NCI-H2107 (cell line): ENCODE results near the gene DNAH10.

Source experiments
- DNase-seq: peaks from one replicate; lab custom pipeline; 2025; lab: John Stamatoyannopoulos, UW

DNAH10 gene

DNA sequence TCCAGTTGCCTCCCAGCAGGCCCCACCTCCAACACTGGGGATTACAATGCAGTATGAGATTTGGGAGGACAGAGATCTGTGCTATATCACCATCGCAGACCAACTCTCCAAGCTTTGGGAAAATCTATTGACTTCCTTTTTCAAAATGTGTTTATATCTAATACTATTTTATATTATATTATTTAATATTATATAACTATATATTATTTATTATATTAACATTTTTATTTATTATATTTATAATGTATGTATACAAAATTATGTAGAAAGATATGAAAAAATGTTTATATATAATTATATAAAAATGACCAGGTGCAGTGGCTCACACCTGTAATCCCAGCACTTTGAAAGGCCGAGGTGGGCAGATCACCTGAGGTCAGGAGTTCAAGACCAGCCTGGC lies 36.4 kb downstream of the DNAH10 start:
- no peak for DNase-seq

DNA sequence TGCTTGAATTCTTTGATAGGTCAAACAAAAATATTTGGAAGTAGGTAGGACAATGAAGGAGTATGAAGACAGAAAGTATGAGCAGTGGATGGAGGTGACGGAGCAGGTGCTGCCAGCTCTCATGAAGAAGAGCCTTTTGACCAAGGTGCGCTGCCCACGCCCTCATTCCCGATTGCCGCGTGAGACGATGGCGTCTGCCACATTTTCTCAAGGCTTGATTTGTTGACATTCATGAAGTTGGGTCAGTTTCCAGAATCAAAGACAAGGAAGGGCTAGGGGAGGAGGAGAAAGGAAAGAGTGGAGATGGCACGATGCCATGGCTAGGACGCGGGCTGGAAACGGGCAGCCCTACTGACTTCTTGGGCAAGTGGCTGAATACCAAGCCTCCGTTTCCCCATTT lies 37.1 kb downstream of the DNAH10 start:
- DNase-seq, result no peak

DNA sequence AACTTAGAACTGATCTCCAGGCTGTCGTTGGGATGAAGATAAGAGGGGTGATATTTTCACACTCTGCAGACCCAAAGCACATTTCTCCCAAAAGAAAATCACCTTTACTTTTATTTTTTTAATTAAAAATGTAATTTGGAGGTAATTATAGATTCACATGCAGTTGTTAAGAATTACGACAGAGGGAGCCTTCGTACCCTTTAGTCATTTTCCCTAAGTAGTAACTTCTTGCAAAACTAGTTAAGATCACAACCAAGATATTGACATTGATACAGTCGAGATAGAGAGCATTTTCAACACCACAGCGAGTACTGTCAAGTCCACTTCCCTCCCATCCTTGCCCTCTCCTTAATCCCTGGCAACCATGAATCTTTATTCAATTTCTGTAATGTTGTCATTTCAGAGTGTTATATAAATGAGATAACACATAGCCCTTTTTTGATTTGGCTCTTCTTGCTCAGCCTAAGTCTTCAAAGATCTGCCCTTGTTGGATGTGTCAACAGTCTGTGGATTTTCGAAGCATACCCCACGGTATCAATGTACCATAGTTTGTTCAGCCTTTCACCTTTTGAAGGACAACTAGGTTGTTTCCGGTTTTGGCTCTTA lies 39.6 kb downstream of the DNAH10 start:
- DNase-seq, result no peak

DNA sequence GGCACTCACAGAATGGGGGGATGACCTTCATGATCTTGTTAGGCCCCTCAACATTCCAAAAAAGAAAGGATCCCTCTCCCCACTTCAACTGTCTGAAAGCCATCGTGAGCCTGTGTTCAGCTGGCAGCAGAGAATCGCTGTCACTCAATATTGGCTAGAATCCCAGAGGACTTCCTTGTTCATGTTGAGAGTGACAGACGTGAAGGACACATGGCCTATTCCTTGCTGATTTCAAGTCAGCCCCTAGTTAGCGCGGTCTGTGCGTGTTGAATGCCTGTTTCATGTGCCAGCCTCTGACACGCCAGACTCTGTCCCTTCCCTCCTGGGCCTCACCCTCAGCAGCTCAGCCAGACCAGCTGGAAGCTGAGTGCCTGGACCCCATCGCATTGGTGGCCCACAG lies 43.1 kb downstream of the DNAH10 start:
- DNase-seq, result no peak

DNA sequence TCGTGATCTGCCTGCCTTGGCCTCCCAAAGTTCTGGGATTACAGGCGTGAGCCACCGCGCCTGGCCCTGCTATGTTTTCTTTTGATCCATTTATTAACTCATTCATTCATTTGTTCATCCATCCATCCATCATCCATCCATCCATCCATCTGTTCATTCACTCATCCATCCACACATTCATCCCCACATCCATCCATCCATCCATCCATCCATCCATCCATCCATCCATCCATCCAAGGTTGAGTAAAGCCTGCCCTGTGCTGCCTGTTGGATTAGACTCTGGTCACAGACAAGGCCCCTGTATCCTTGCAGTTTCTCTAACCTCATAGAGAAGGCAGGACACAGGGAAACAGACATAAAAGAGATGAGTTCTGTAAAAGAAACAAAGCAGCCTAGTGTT lies 44.9 kb downstream of the DNAH10 start:
- no peak for DNase-seq

DNA sequence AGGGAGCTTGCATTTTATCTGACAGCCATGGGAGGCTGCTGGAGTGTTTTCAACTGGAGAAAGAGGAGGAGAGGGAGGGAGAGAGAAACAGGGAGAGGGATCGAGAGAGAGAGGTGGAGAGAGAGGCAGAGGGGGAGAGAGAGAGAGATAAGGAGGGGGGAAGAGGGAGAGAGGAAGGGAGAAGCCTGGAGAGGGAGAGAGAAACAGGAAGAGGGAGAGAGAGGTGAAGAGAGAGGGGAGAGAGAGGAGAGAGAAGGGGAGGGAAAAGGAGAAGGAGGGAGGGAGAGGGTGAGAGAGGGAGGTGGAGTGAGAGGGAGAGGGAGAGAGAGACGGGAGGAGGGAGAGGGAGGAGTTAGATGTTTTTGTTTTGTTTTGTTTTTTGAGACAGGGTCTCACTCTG lies 45.6 kb downstream of the DNAH10 start:
- no peak for DNase-seq

DNA sequence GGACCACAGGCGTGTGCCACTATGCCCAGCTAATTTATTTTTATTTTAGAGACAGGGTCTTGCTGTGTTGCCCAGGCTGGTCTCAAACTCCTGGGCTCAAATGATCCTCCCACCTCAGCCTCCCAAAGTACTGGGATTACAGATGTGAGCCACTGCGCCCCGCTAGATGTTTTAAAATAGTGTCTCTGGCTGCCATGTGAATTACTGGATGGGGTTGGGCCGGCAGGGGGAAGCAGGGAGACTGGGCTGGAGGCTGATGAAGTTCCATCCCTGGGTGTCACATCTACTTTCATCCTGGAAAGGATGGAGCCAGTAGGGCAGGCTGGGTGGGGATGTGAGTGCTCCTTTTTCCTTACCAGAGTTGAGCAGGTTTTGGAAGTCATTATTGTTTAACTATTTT lies 46.1 kb downstream of the DNAH10 start:
- DNase-seq, result no peak

DNA sequence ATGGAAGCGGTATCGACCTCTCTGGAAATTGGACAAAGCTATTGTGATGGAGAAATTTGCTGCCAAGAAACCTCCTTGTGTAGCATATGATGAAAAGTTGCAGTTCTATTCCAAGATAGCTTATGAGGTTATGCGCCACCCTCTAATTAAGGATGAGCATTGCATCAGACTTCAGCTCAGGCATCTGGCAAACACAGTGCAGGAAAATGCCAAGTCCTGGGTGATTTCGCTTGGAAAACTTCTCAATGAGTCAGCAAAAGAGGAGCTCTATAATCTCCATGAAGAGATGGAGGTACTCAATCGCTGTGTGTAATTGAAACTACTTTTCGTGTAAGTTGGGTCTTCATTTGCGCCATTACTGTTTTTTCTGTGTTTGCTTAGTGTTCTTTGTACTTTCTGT lies 51.2 kb downstream of the DNAH10 start:
- no peak for DNase-seq

DNA sequence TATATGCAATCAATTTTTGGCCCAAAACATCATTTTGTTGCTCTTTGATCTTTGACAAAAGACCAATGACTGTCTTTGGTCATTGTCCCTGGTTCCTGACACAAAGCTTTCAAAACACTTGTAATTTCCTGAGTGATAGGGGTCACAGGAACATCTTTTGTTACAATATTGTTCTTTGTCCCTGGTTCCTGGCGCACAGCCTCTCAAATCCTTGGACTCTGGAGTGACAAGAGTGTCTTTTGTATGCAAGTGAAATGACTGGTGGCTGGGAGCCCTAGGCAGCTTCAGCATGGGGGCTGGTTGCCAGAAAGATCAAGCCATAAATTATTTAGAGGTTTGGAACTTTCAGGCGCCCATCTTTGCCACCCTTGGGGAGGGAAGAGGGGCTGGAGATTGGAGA lies 53.9 kb downstream of the DNAH10 start:
- no peak for DNase-seq

DNA sequence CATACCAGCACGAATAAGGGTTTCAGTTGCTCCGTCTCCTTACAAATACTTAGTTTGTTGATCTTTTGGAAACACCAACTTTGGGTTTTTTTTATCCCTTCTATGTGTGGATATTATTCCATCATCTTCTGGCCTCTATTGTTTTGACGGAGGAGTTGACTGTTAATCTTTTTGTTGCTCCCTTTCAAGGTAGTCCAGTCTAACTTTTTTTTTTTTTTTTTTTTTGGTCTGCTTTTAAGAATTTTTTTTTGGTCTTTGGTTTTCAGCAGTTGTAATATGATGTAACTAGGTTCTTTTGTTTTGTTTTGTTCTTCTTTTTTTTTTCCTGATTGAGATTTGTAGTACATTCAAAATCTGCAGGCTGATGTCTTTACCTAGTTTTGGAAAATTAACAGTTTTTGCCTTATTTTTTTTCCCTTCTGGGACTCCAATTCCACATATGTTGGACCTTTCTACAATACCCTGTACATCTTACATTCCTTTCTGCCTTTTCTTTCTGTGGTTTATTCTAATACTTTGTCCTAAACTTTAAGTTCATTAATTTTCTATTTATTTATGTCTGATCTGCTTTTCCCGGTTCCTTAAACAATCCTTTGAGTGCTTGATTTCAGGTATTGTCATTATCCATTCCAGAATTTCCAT lies 54.9 kb downstream of the DNAH10 start:
- DNase-seq, result no peak

DNA sequence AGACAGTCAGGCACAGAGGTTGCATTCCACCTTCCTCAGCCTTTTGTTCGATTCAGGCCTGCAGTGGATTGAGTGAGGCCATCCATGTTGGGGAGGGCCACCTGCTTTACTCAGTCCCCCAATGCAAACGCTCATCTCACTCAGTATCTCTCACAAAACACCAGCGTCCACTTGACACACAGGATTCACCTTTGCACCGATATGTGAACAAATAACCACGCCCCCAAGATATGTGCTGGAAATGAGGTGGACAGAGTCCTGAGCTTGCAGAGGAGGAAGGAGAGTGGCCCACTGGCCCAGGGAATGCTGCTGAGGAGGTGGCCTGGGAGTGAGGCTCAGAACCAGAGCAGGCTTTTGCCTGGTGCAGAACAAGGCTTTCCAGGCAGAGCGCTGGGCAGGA lies 60.7 kb downstream of the DNAH10 start:
- DNase-seq, result no peak

DNA sequence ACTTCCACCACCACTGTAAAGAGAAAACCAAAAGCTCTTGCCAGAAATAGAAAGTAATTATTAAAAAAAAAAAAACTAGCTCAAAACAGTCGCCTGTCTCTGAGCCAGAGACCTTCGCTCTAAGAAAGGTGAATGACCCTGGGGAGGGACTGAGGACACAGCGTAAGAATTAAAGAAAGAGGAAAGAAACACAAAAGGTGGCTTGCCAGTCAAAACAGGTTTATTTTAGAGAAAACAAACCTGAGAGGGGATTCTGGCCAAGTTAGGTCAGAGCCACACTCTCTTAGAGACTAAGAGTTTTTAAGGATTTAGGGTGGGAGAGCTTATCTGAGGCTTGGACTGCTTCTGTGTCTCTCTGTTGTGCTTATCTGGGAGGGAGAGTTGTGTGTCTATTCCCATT lies 66.0 kb downstream of the DNAH10 start:
- DNase-seq, result no peak

DNA sequence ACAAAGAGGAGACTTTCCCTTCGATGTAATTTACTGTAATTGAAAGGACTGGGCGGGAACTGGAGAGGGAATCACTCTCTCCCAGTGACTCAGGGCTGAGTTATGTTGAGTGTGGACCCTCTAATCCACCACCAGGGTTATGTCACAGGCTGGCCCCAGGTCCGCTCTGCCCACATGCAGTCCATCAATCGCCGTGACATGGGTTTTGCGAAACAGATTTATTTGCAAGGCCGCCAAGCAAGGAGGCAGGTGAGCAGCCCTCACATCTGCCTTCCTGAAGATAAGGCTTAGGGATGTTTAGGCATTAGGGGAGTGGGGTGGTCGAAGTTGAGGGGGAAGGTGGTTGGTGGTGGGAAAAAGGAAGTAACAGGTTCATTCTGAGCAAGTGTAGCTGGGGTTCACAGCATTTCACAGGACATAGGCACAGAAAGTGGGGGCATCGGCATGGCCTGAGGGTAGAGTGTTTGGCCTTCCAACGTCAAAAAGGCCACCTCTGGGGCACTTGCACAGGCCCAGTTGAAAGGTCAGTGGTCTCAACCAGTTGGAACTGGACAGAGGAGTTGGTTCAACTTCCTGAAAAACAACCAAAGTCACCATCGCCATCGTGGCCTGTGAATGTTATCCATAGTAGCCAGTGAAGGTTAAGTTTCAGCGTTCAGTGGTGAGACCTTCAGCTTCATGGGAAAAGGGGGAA lies 66.9 kb downstream of the DNAH10 start:
- DNase-seq, result no peak

DNA sequence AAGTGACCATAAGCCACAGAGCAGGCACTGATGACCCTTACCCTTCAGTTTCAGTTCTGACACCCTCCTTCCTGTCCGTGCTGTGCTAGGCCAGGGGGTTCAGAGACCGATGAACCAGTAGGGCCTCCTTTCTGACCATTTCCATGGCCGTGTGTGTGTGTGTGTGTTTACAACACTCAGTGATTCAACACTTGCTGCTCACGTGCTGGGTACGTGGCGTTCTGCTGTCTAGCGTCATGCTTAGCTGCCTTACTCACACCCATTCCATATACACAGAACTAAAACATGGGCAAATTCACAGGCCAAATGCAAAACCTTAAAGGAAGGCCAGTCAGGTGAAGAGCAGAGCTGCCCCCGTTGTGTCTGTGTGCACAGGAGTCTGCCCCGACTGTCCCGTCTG lies 67.5 kb downstream of the DNAH10 start:
- no peak for DNase-seq

DNA sequence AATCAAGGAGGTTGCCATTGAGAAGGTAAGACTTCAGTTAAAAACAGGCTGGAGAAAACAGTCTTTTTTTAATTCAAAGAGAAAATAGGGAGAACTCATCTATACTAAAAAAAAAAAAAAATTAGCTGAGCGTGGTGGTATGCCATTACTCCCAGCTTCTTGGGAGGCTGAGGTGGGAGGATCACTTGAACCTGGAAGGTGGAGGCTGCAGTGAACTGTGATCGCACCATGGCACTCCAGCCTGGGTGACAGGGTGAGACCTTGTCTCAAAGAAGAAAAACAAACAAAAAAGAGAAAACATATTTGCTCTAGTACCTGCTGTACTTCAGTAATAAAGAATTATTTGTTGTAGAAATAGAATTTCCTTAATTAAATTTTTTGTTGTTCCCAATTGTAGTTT lies 68.6 kb downstream of the DNAH10 start:
- DNase-seq, result no peak

DNA sequence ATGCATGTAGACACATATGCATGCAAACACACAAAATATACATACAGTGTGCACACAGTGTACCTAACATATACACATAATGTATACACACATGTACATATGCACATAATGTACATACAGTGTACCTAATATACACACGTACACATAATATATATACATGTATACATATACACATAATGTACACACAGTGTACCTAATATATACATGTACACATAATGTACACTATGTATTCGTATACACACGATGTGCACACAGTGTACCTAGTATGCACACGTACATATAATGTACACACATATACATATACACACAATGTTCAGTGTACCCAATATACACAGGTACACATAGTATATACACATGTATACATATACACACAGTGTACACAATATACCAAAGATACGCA lies 70.0 kb downstream of the DNAH10 start:
- DNase-seq, result no peak

DNA sequence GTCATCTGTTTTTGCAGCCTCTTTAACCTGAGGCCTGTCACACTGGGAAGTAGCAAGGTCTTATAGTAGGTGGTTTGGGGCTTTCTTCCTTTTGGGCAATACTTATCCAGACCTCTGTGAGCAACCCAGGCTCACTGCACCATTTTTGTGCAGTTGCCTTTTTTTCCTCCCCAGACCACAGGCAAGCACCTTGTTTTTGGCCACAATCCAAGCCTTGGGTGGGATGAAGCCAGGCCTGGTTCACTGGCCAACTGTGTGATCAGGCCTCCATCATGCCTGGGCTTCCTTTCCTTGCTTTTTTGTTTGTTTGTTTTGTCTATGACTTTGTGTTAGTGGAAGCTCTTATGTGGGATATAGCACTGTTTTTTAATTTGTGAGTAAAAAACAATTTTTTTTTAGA lies 71.7 kb downstream of the DNAH10 start:
- DNase-seq, result no peak

DNA sequence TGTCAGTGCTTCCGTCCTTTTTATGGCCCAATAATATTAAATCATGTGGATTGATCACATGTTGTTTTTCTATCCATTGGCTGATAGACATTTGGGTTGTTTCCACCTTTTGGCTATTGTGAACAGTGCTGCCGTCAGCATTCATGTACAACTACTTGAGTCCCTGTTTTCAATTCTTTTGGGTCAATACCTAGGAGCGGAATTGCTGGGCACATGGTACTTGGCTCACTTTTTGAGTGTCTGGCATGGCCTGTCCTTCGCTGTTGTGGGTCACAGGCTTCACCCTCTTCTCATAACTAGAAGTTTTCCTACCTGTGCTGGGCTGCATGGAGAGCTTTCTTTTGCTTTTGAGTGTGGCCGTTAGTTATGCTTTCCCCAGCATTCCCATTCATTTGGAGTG lies 72.7 kb downstream of the DNAH10 start:
- no peak for DNase-seq

DNA sequence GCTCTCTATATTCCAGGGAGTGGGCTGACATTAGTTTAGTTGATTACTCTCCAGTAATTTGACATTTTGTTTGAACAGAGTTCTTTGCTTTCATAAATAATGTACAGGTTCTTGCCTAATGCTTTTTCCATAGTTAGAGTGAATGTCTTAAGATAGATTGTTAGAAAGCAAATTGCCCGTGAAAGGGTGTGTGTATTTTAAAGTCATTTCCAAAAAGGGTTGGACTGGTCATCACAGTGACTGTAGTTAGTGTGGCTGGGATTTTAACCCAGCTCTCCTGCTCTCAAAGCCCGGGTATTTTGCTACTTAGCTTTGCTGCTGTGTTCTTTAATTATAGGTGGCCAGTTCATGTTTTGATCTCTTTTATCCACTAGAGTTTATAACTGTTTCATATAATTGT lies 74.2 kb downstream of the DNAH10 start:
- no peak for DNase-seq

DNA sequence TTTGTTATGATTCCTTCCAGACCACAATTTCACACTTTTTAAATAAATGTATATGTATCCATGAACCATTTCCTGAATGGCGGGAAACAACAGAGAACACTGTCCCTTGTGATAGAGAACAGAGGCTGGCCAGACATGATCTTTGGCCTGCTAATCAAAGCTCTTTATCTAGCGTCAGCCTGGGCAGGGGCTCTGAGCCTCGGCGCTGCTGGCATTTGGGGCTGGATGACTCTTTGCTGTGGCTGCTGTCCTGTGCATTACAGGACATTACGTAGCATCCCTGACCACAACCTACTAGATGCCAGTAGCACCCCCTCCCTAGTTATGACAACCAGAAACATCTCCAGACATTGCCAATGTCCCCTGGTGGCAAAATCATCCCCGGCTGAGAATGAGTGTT lies 77.7 kb downstream of the DNAH10 start:
- no peak for DNase-seq

DNA sequence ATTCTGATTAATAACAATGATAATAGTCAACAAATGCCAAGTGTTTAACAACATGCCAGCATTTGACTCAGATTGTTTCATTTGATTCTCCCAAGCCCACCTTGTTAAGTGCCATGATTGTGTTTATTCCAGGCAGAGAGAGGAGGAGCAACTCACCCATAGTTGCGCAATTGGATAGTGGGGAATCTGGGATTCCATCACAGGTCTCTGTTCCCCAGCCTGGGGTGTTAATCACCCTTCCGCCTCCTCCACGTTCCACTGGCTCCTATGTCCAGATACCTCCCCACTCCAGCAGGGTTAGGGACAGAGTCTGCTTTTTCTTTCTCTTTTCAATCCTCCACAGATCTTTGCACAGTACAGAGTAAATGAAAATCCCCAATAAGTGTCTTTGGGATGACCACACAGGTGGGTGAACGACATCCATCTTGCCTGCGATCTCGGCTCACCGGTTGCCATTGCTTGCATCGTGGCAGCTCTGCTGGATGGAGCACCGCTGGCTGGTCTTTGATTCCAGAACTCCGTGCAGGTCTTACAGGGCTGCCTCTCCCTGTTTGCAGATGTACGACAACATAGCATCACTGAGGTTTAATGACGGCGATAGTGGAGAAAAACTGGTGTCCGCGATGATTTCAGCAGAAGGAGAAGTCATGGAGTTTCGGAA lies 78.8 kb downstream of the DNAH10 start:
- no peak for DNase-seq

DNA sequence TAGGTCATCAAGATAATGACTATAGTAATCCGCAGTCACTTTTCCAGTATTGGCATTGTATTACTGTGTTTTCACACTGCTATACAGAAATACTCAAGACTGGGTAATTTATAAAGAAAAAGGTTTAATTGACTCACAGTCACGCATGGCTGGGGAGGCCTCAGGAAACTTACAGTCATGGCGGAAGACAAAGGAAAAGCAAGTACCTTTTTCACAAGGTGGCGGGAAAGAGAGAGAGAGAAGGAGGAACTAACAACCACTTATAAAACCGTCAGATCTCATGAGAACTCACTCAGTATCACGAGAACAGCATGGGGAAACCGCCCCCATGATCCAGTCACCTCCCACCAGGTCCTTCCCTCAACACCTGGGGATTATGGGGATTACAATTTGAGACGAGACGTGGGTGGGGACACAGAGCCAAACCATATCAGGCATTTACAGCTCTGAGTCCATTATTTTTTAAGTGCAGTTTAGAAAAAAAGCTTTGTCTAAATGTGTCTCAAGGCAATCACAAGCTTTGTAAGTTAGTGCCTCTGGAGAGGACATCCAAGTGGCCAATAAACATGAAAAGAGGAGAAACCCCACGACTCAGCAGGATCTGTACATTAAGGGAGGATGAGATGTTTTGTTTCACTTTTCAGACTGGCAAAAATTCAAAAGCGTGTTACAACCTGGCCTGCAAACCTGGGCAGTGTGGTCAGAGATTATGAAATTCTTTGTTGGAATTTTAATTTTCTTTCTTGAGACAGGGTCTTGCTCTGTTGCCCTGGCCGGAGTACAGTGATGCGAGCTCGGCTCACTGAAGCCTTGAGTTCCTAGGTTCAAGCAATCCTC lies 82.0 kb downstream of the DNAH10 start:
- no peak for DNase-seq
